ENCODE results near the gene PRKG1.

PRKG1 gene

GRCh38 chr10:51357170-51357569 lies 282.9 kb downstream of the PRKG1 start:
- no peak overlapping the region for H3K4me3 ChIP-seq (replicated peaks; ENCODE audit: insufficient read depth, low read length)
- no peak for DNase-seq (ENCODE audit: low read depth in 1 of 2, low spot score in 1 of 2)
- TF ChIP-seq SPI1 (IDR thresholded peaks at IDR 0.05; ENCODE audit: borderline replicate concordance, low read depth) (no peak), POLR2AphosphoS5 (IDR thresholded peaks at IDR 0.05; ENCODE audit: low read depth) (no peak), CTCF (IDR thresholded peaks at IDR 0.05; ENCODE audit: insufficient read depth, low read length) (no peak), REST (IDR thresholded peaks at IDR 0.05; ENCODE audit: insufficient replicate concordance, low read depth) (no peak), GABPA (IDR thresholded peaks at IDR 0.05; ENCODE audit: low read depth) (no peak)
- H3K27ac ChIP-seq (replicated peaks) = no peak overlapping the region
- no peaks in the 10 kb centered on the region for H3K27me3 ChIP-seq (ENCODE audit: insufficient read depth, poor library complexity, severe bottlenecking)

GRCh38 chr10:51358227-51358626 lies 283.9 kb downstream of the PRKG1 start:
- Histone ChIP-seq H3K4me3 (replicated peaks; ENCODE audit: insufficient read depth, low read length) (no peak overlapping the region), H3K27ac (replicated peaks) (no peak overlapping the region), H3K27me3 (ENCODE audit: insufficient read depth, poor library complexity, severe bottlenecking) (no peaks in the 10 kb centered on the region)
- TF ChIP-seq REST (IDR thresholded peaks at IDR 0.05; ENCODE audit: insufficient replicate concordance, low read depth) = no peak
- no peak for DNase-seq (ENCODE audit: low read depth in 1 of 2, low spot score in 1 of 2)

GRCh38 chr10:51363415-51363814 lies 289.1 kb downstream of the PRKG1 start:
- DNase-seq (ENCODE audit: low read depth in 1 of 2, low spot score in 1 of 2) = no peak
- TF ChIP-seq SPI1 (IDR thresholded peaks at IDR 0.05; ENCODE audit: borderline replicate concordance, low read depth) (no peak), CTCF (IDR thresholded peaks at IDR 0.05; ENCODE audit: insufficient read depth, low read length) (no peak), POLR2AphosphoS5 (IDR thresholded peaks at IDR 0.05; ENCODE audit: low read depth) (no peak), REST (IDR thresholded peaks at IDR 0.05; ENCODE audit: insufficient replicate concordance, low read depth) (no peak), GABPA (IDR thresholded peaks at IDR 0.05; ENCODE audit: low read depth) (no peak)
- Histone ChIP-seq H3K27ac (replicated peaks) (no peak overlapping the region), H3K4me3 (replicated peaks; ENCODE audit: insufficient read depth, low read length) (no peak overlapping the region), H3K27me3 (ENCODE audit: insufficient read depth, poor library complexity, severe bottlenecking) (no peaks in the 10 kb centered on the region)

- Histone ChIP-seq H3K4me3 (replicated peaks; ENCODE audit: insufficient read depth, low read length) (no peak overlapping the region), H3K27ac (replicated peaks) (no peak overlapping the region), H3K27me3 (ENCODE audit: insufficient read depth, poor library complexity, severe bottlenecking) (no peaks in the 10 kb centered on the region)
- DNase-seq (ENCODE audit: low read depth in 1 of 2, low spot score in 1 of 2) = no peak
- TF ChIP-seq SPI1 (IDR thresholded peaks at IDR 0.05; ENCODE audit: borderline replicate concordance, low read depth) (no peak), CTCF (IDR thresholded peaks at IDR 0.05; ENCODE audit: insufficient read depth, low read length) (no peak), POLR2AphosphoS5 (IDR thresholded peaks at IDR 0.05; ENCODE audit: low read depth) (no peak), REST (IDR thresholded peaks at IDR 0.05; ENCODE audit: insufficient replicate concordance, low read depth) (no peak), GABPA (IDR thresholded peaks at IDR 0.05; ENCODE audit: low read depth) (no peak)
Observed at GRCh38 chr10:51364674-51365073, 290.4 kb downstream of the PRKG1 start.

Data from HL-60 (cell line).